Germinal center (tissue), 1 donor: Measurements from ENCODE around the gene CASKIN1.

ENCODE experiments used
- DNase-seq: peaks from one replicate; pipeline ENCODE4 v3.0.0; 2012; ENCODE audit warnings: mixed read lengths, low spot score

CASKIN1 gene

DNA sequence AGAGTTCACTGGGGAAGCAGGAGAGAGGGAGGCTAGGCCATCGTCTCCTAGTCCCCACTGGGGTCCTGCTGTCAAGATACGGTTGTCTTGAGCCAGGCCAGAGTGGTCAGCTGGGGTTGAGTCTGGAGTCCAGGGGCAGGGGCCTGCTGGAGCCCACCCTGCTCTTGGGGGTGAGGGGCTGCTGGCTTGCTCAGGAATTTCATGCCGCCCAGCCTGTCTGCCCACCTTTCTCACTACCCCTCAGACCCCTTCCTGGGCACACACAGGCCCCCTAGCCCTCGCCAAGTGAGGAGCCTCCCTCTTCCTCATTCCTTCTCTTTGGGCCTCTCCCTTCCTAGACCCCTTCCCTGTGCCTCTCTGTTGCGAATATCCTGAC is 39.6 kb downstream of the CASKIN1 start:
- DNase-seq = no peak

- DNase-seq = no peak
Observed at GRCh38 chr16:2155977-2156848, 40.2 kb downstream of the CASKIN1 start.

- DNase-seq = peak; percentile 99
Observed at GRCh38 chr16:2155091-2155950, 41.1 kb downstream of the CASKIN1 start, which contains the start of gene TRAF7. Gene TRAF7, plus strand, starts transcription at chr16:2155782. Its CDS starts 8,139 bp downstream, at chr16:2163921.

- DNase-seq = no peak
Observed at GRCh38 chr16:2154533-2155090, 41.8 kb downstream of the CASKIN1 start.

DNA sequence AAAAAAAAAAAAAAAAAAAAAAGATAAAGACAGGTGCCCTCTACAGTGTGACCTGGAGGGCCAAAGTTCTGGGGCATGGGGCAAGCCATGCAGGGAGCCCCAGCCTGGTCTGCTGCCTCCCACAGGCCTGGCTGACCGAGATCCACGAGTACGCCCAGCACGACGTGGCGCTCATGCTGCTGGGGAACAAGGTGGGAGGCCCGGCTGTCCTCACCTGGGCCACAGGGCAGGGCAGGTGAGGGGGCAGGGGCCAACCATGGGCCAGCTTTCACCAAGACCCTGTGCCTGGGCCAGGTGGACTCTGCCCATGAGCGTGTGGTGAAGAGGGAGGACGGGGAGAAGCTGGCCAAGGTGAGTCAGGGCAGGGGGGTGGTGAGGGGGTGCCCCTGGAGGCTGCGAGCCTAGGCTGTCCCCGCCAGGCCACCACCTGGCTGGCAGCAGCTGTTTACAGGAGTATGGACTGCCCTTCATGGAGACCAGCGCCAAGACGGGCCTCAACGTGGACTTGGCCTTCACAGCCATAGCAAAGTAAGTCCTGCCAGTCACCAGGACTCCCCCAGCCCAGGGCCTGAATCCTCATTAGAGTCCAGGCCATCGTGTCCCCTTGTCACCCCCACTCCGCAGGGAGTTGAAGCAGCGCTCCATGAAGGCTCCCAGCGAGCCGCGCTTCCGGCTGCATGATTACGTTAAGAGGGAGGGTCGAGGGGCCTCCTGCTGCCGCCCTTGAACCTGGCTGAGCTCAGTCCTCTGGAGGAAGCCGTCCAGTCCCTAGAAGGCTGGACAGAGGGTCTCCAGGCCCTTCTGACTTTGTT is 43.5 kb downstream of the CASKIN1 start:
- no peak for DNase-seq

- DNase-seq = no peak
Observed at GRCh38 chr16:2151188-2152091, 45.0 kb downstream of the CASKIN1 start.

DNA sequence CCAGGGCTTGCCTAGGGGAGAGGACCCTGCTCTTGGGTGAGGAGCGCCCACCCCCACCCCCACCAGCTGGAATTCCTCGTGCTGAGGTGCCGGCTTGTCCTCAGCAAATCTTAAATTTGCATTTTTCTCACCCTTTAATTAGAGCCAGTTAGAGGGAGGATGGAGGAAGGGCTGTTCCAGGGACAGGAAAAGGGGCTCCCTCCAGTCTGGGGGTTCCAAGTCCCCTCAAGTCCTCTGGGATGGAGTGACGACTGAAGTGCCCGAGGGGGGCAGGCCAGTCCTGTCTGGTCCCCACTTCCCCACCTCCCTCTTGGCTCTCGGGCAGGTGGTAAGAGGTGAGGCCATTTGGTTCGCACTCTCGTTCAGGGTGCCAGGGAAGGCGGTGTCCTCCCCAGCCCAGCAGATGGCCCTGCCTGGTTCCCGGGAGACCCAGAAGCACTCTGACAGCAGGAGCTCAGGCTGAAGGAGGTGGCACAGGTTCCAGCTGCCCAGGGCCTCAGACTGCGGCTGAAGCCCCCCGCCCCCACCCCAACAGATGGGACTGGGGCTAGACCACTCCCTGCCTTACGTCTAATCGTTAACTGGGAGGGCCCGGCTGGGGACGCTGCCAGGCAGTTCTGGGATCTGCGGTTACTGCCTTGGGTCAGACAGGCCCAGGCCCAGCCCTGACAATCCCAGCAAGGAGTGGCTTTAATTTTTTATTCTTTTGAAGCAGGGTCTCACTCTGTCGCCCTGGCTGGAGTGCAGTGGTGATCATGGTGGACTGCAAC is 45.8 kb downstream of the CASKIN1 start:
- DNase-seq = no peak

- DNase-seq = no peak
Observed at GRCh38 chr16:2149630-2150417, 46.6 kb downstream of the CASKIN1 start.

- no peak for DNase-seq
Observed at GRCh38 chr16:2148714-2149629, 47.4 kb downstream of the CASKIN1 start.

GRCh38 chr16:2147981-2148671 is 48.3 kb downstream of the CASKIN1 start, which contains the start of gene RAB26:
Gene RAB26, plus strand, starts transcription at chr16:2148625. Its CDS starts 159 bp downstream, at chr16:2148784.
- peak; percentile 66 for DNase-seq

DNA sequence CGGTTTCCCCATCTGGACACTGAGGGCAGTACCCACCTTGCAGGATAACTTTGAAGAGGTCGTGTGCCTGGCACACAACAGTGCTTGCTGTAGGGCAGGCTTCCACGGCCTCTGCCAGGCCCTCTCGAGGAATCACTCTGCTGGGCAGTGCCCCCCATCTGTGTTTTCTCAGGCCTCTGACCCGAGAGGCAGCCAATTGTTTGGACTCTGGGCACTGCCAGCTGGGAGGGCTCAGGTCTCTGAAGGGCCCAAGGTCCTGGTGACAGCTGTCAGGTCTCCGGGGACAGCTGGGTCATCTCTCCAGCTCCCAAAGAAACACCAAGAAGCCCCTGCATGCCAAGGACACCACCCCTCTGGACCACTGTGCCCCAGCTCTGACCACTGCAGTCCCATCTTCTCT is 49.0 kb downstream of the CASKIN1 start:
- DNase-seq = no peak

DNA sequence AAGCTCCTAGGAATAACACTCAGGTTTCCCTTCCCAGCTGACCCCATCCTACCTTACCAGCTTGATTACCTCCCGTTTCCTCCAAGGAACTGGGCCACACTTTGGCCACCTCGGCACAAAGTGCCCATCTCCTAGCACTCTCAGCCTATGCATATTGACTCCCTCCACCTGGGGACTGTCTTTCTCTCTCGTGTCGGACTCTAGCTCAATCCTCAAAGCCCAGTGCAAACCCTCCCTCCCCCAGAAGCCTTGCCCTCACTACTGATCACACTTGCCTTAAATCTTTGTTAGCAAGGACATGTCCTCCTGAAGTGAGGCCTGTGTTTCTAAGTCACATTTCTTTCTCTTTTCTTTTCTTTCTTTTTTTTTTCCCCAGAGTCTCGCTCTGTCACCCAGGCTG is 50.6 kb downstream of the CASKIN1 start:
- DNase-seq = no peak

DNA sequence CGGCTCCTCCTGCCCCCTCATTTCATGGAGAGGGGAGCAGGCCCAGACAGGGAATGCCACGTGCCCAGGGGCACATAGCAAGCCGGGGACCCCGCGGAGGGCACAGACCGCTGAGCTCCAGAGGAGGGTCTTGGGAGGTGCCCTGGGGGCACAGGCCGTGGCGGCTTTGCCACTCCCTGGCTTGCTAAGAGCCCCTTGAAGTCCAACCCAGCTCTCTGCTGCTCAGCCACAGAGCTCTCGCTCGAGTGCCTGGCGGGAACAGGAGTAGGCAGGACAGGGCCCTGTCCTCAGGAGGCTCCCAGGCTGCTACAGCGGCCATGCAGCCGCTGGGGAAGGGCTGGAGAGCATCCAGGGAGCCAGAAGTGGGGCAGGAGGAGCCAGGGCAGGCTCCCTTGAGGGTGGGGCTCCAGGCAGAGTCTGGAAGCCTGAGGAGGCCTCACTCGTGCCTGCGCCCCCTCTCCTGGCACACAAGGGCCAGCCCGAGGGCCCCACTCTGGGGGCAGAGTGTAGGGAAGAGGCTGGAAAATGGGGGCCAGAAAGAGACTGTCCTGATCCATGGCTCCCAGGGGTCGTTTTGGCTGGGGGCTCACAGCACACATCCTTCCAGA is 52.4 kb downstream of the CASKIN1 start:
- DNase-seq = no peak

DNA sequence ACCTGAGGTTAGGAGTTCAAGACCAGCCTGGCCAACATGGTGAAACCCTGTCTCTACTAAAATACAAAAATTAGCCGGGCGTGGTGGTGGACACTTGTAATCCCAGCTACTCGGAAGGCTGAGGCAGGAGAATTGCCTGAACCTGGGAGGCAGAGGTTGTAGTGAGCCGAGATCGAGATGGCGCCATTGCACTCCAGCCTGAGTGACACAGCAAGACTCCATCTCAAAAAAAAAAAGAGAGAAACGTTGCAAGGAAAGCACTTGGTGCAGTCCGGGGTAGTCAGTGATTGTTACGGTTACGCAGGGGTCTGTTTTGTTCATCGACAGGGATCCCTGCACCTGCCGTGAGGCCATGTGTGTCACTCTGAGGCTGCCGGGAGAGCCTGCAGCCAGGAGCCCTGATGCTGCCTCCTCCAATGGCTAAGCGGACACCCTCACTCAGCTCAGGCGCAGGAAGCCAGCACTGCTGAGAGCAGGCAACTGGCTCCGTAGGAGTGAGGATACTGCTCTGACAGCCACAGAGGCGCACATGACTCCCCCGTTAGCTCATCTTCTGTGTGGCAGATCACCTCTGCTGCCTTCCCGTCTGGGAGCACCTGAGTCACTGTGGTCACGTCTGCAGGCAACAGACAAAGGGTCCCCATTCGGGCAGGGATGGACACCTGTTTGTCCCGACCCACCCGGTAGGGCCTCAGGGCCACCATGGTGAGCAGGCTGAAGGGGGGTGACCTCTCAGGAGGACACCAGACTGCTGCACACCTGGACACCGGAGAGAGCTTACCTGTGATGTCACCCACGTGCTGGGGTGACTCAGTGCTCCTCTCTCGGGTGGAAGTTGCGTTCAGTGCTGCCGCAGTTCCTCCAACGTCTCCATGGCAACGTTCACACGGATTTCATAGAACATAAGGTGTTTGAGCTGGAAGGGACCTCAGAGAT is 53.2 kb downstream of the CASKIN1 start:
- DNase-seq = no peak

DNA sequence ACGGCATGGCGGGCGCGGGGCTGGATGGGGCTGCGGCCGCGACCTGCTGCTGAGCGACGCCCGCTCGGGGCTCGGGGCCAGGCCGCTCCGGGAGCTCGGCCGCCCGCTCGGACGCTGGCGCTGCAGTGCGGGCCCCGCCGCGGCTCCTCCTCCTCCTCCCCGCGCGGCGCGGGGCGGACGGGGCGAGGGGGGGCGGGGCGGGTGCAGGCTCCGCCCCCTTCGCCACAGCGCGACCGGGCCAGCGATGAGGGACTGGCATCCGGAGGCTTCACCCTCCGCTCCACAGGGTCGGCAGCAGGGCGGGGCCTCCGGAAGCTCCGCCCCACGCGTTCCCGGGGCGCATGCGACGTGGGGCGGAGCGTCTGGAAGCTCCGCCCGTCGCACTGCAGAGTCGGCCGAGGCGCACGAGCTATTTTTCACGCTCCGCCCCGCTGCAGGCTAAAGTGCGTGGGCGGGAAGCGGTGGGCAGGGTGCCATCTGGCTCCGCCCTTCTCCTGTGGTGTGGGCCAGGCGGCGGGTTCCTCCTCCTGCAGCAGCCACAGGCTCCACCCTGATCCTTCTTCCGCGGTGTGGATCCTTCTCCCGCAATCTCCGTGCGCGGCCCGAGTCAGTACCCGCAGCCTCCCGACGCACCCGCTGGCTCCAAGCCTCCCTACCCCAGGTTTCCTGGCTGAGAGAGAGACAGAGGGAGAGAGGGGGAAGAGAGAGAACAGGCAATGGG is 60.5 kb downstream of the CASKIN1 start, which contains the start of gene PKD1:
Gene PKD1 (minus strand): TSS at position 129 of the 721 bp plus-strand sequence. CDS start 209 bp downstream, outside the sequence.
- DNase-seq = peak; percentile 35
